H1 (cell line): ENCODE results near the gene SEMA3E. TPM values are rescaled to one million over a fixed set of nuclear protein-coding genes. Genes with fewer than 3 reads are reported as not detected.

Experiments
- GTF2F1 ChIP-seq: IDR thresholded peaks from 2 replicates; pipeline ENCODE4 v1.6.1; 2012; ENCODE audit warnings: low read depth, low read length, improper control_type of control experiment, borderline replicate concordance
- NRF1 ChIP-seq: IDR thresholded peaks from 2 replicates; pipeline ENCODE4 v1.6.1; 2011; ENCODE audit warnings: mild to moderate bottlenecking, low read depth, low read length, improper control_type of control experiment
- RXRA ChIP-seq: IDR thresholded peaks from 2 replicates; pipeline ENCODE4 v1.6.1; 2011; ENCODE audit warnings: low read depth, mild to moderate bottlenecking, low read length, moderate library complexity; ENCODE audit not compliant: insufficient read depth
- SP2 ChIP-seq: IDR thresholded peaks from 2 replicates; pipeline ENCODE4 v1.6.1; 2012; ENCODE audit warnings: mild to moderate bottlenecking, low read length, inconsistent platforms
- TAF1 ChIP-seq: IDR thresholded peaks from 2 replicates; pipeline ENCODE4 v1.6.1; 2011; ENCODE audit warnings: mild to moderate bottlenecking, low read depth, low read length
- USF2 ChIP-seq: IDR thresholded peaks from 2 replicates; pipeline ENCODE4 v1.6.1; 2011; ENCODE audit warnings: low read length, improper control_type of control experiment
- polyA plus RNA-seq, 7 experiments: library from polyadenylated mRNA; depleted of rRNA in 3 of 7; stranded (reverse) in 5 of 7; unstranded in 2 of 7; fragments of >200 nt in 5 of 7; fragments of 200-250 nt in 2 of 7; gene quantifications; 1 replicate in 5 of 7; 2 replicates in 1 of 7; 4 replicates in 1 of 7; pipeline versions ENCODE4 v1.2.1 to v1.2.3, GENCODE V29; 2011 to 2013; ENCODE audit warnings: missing spikeins in 2 of 7, mixed read lengths in 2 of 7
- total RNA-seq: library from RNA; stranded (reverse); fragmentation: NEBNext Ultra II Directional; extraction: Animal tissue kit (Norgen Biotek cat#: 25700); gene quantifications from 2 replicates; pipeline ENCODE4 v1.2.1, GENCODE V29; 2021
- TF ChIP-seq, protein P1 (sequence below): fragments of 300-600 bp; sonication (generic); IDR thresholded peaks from 2 replicates; pipeline ENCODE4 v1.7.1; 2012; ENCODE audit warnings: low read length, moderate library complexity, mild to moderate bottlenecking, inconsistent platforms; ENCODE audit not compliant: insufficient replicate concordance

Gene SEMA3E
- total and polyA plus RNA-seq, 2 of the 8 experiments (the other 6 are each of a cell fraction or from before 2014, with no cell fraction given): 0.93 to 0.94 TPM

DNA sequence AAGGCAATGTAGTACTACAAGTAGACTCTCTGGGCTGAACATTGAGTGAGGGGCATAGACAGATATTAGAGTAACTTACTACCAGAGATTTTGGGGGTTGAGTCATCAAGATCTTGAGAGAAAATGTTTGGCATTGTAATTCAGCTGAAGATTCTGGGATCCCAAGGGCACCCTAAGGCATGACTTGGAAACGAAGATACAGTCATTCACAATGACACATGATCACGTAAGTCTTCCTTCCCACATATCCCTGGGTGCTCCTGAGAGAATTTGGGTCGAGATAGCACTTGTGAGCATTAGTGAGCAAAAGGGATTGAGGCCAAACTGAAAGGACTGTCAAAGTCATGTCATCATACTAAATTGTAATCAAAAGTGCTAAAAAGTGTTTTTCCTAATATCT is 293.8 kb downstream of the SEMA3E start (continued):
- TF ChIP-seq, protein P1, sequence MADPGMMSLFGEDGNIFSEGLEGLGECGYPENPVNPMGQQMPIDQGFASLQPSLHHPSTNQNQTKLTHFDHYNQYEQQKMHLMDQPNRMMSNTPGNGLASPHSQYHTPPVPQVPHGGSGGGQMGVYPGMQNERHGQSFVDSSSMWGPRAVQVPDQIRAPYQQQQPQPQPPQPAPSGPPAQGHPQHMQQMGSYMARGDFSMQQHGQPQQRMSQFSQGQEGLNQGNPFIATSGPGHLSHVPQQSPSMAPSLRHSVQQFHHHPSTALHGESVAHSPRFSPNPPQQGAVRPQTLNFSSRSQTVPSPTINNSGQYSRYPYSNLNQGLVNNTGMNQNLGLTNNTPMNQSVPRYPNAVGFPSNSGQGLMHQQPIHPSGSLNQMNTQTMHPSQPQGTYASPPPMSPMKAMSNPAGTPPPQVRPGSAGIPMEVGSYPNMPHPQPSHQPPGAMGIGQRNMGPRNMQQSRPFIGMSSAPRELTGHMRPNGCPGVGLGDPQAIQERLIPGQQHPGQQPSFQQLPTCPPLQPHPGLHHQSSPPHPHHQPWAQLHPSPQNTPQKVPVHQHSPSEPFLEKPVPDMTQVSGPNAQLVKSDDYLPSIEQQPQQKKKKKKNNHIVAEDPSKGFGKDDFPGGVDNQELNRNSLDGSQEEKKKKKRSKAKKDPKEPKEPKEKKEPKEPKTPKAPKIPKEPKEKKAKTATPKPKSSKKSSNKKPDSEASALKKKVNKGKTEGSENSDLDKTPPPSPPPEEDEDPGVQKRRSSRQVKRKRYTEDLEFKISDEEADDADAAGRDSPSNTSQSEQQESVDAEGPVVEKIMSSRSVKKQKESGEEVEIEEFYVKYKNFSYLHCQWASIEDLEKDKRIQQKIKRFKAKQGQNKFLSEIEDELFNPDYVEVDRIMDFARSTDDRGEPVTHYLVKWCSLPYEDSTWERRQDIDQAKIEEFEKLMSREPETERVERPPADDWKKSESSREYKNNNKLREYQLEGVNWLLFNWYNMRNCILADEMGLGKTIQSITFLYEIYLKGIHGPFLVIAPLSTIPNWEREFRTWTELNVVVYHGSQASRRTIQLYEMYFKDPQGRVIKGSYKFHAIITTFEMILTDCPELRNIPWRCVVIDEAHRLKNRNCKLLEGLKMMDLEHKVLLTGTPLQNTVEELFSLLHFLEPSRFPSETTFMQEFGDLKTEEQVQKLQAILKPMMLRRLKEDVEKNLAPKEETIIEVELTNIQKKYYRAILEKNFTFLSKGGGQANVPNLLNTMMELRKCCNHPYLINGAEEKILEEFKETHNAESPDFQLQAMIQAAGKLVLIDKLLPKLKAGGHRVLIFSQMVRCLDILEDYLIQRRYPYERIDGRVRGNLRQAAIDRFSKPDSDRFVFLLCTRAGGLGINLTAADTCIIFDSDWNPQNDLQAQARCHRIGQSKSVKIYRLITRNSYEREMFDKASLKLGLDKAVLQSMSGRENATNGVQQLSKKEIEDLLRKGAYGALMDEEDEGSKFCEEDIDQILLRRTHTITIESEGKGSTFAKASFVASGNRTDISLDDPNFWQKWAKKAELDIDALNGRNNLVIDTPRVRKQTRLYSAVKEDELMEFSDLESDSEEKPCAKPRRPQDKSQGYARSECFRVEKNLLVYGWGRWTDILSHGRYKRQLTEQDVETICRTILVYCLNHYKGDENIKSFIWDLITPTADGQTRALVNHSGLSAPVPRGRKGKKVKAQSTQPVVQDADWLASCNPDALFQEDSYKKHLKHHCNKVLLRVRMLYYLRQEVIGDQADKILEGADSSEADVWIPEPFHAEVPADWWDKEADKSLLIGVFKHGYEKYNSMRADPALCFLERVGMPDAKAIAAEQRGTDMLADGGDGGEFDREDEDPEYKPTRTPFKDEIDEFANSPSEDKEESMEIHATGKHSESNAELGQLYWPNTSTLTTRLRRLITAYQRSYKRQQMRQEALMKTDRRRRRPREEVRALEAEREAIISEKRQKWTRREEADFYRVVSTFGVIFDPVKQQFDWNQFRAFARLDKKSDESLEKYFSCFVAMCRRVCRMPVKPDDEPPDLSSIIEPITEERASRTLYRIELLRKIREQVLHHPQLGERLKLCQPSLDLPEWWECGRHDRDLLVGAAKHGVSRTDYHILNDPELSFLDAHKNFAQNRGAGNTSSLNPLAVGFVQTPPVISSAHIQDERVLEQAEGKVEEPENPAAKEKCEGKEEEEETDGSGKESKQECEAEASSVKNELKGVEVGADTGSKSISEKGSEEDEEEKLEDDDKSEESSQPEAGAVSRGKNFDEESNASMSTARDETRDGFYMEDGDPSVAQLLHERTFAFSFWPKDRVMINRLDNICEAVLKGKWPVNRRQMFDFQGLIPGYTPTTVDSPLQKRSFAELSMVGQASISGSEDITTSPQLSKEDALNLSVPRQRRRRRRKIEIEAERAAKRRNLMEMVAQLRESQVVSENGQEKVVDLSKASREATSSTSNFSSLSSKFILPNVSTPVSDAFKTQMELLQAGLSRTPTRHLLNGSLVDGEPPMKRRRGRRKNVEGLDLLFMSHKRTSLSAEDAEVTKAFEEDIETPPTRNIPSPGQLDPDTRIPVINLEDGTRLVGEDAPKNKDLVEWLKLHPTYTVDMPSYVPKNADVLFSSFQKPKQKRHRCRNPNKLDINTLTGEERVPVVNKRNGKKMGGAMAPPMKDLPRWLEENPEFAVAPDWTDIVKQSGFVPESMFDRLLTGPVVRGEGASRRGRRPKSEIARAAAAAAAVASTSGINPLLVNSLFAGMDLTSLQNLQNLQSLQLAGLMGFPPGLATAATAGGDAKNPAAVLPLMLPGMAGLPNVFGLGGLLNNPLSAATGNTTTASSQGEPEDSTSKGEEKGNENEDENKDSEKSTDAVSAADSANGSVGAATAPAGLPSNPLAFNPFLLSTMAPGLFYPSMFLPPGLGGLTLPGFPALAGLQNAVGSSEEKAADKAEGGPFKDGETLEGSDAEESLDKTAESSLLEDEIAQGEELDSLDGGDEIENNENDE: no peak
- TF ChIP-seq SP2: no peak
- no peak for TF ChIP-seq NRF1
- TF ChIP-seq RXRA: no peak
- TF ChIP-seq TAF1: no peak
- no peak for TF ChIP-seq GTF2F1
- no peak for TF ChIP-seq USF2
